BJ (cell line): ENCODE data around the gene ERBB4. TPM values are rescaled to one million over a fixed set of nuclear protein-coding genes. Genes with fewer than 3 reads are reported as not detected.
"Not testable (repeated sequence)": the region's sequence is repeated elsewhere in the genome, so short reads cannot be mapped to it uniquely, and the experiment has no call there.

Experiments used
- CTCF ChIA-PET: fragments of 350-600 bp; formaldehyde crosslinking; extraction: SDS; loops from one replicate; lab custom pipeline; 2021; ENCODE audit warnings: antibody characterized with exemption, inconsistent platforms; lab: Yijun Ruan, JAX
- POLR2A ChIA-PET: fragments of 300-600 bp; sonication (Branson Sonifier 250); formaldehyde crosslinking; extraction: SDS; loops from one replicate; lab custom pipeline; 2021; ENCODE audit warnings: antibody characterized with exemption; lab: Charles Lee
- DNase-seq: peaks from one replicate; pipeline ENCODE4 v3.0.0-alpha.2; 2011; ENCODE audit warnings: low read depth
- H3K27me3 ChIP-seq: 2 replicates; pipeline ENCODE4 v1.6.0; 2011; ENCODE audit warnings: low read length; ENCODE audit not compliant: control insufficient read depth, insufficient read depth
- H3K36me3 ChIP-seq: 2 replicates; pipeline ENCODE4 v1.5.1; 2011; ENCODE audit warnings: low read length; ENCODE audit not compliant: control insufficient read depth, insufficient read depth
- H3K4me3 ChIP-seq: 2 replicates; pipeline ENCODE4 v1.5.1; 2011; ENCODE audit warnings: low read depth, mild to moderate bottlenecking, control low read depth, low read length
- CTCF ChIP-seq: IDR thresholded peaks from 2 replicates; pipeline ENCODE4 v1.5.1; 2011; ENCODE audit warnings: low read depth, mild to moderate bottlenecking, control low read depth, inconsistent platforms, low read length, moderate library complexity; ENCODE audit not compliant: insufficient read depth
- polyA plus RNA-seq: library from polyadenylated mRNA; depleted of rRNA; stranded (reverse); fragments of >200 nt; gene quantifications from 2 replicates; pipeline ENCODE4 v1.2.3, GENCODE V29; 2011

Gene ERBB4
- polyA plus RNA-seq, 1 experiment = not detected

GRCh38 chr2:211723398-211723797 is 815.2 kb downstream of the ERBB4 start:
- ChIA-PET POLR2A (no interaction called here), CTCF (no interaction called here)
- DNase-seq = no peak
- Histone ChIP-seq H3K4me3 (no peak overlapping the region), H3K36me3 (no peaks in the 10 kb centered on the region), H3K27me3 (no peaks in the 10 kb centered on the region)
- TF ChIP-seq CTCF = no peak

DNA sequence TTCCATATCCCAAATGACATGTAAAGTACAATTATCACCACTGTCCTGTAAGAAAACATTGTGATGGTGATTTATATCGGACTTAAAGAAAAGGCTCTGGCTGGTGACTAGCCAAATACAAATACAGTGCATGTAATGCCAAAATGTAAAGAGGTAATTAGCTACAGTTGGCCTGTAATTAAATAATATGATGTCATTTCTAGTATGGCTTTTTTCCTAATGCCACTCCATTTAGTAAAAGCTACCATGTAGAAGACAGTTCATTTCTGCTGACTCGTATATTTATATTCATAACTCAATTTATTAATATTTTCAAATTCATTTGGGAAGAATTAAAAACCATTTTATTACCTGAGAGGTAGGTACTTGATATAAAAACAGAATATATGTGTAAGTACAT is 815.7 kb downstream of the ERBB4 start:
- H3K36me3 ChIP-seq = no peaks in the 10 kb centered on the region
- DNase-seq = no peak
- ChIA-PET POLR2A (no interaction called here), CTCF (no interaction called here)
- H3K27me3 ChIP-seq = no peaks in the 10 kb centered on the region
- no peak for TF ChIP-seq CTCF
- H3K4me3 ChIP-seq = no peak overlapping the region

GRCh38 chr2:211721874-211722273 is 816.7 kb downstream of the ERBB4 start:
- H3K4me3 ChIP-seq, POLR2A ChIA-PET, H3K27me3 ChIP-seq, CTCF ChIA-PET, DNase-seq, H3K36me3 ChIP-seq: not testable (repeated sequence)

DNA sequence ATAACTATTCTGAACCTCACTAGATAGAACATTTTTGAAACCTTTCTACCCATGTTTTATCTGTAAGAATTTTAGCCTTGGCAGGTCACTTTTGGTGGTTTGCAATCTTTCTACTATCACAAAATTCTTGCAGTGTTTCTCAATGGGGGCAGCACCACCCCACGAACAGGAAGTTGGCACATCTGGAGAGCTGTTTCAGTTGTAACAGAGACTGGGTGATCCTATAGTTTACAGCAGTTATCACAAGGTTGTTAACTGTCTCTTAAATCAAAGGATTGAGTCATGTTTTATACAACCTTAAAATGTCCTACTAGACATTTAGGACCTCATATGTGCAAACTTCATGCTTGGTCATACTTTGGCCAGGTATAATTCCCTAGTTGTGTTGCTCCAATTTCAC is 829.2 kb downstream of the ERBB4 start:
- DNase-seq = no peak
- no peak for TF ChIP-seq CTCF
- no peaks in the 10 kb centered on the region for H3K27me3 ChIP-seq
- no peaks in the 10 kb centered on the region for H3K36me3 ChIP-seq
- ChIA-PET POLR2A (no interaction called here), CTCF (no interaction called here)
- H3K4me3 ChIP-seq = no peak overlapping the region

GRCh38 chr2:211692689-211693088 is 845.9 kb downstream of the ERBB4 start:
- POLR2A ChIA-PET = no interaction called here
- TF ChIP-seq CTCF = no peak
- H3K36me3 ChIP-seq = no peaks in the 10 kb centered on the region

GRCh38 chr2:211690736-211691135 is 847.9 kb downstream of the ERBB4 start:
- no peak overlapping the region for H3K4me3 ChIP-seq
- H3K36me3 ChIP-seq = no peaks in the 10 kb centered on the region
- POLR2A ChIA-PET = no interaction called here
- DNase-seq = no peak
- CTCF ChIA-PET = no interaction called here
- TF ChIP-seq CTCF = no peak
- no peaks in the 10 kb centered on the region for H3K27me3 ChIP-seq

More at GRCh38 chr2:211692689-211693088, 845.9 kb downstream of the ERBB4 start:
- Histone ChIP-seq H3K27me3 (no peaks in the 10 kb centered on the region), H3K4me3 (no peak overlapping the region)
- CTCF ChIA-PET = no interaction called here
- no peak for DNase-seq
